HL-60 (cell line): Measurements from ENCODE around the gene MYLK4.
A peak's percentile ranks its signal among the peaks of the same experiment; 100 is the strongest.

Experiments used
- DNase-seq, 2 experiments: peaks; one replicate each; pipeline ENCODE4 v3.0.0-alpha.2; 2010 to 2020; ENCODE audit warnings: low read depth in 1 of 2, low spot score in 1 of 2
- H3K27ac ChIP-seq: fragments of 250-450 bp; sonication (Bioruptor Pico); replicated peaks from 2 replicates; pipeline ENCODE4 v1.5.1; 2020; ENCODE audit warnings: mild to moderate bottlenecking, moderate library complexity
- H3K27me3 ChIP-seq: fragments of 250-450 bp; sonication (Bioruptor Pico); 2 replicates; pipeline ENCODE4 v1.5.1; 2021; ENCODE audit warnings: mild to moderate bottlenecking, moderate library complexity; ENCODE audit not compliant: insufficient read depth, poor library complexity, severe bottlenecking
- H3K4me3 ChIP-seq: replicated peaks from 2 replicates; pipeline ENCODE4 v1.5.1; 2011; ENCODE audit warnings: mild to moderate bottlenecking, control low read depth, low read length; ENCODE audit not compliant: insufficient read depth
- CTCF ChIP-seq: IDR thresholded peaks from one replicate; pipeline ENCODE4 v1.5.1; 2011; ENCODE audit warnings: low read length, control low read depth, inconsistent platforms; ENCODE audit not compliant: insufficient read depth
- GABPA ChIP-seq: IDR thresholded peaks from 2 replicates; pipeline ENCODE4 v1.6.1; 2012; ENCODE audit warnings: low read depth
- POLR2AphosphoS5 ChIP-seq: IDR thresholded peaks from 2 replicates; pipeline ENCODE4 v1.6.1; 2012; ENCODE audit warnings: low read depth
- REST ChIP-seq: IDR thresholded peaks from 2 replicates; pipeline ENCODE4 v1.6.1; 2012; ENCODE audit warnings: low read depth; ENCODE audit not compliant: insufficient replicate concordance
- SPI1 ChIP-seq: IDR thresholded peaks from 2 replicates; pipeline ENCODE4 v1.6.1; 2012; ENCODE audit warnings: low read depth, mild to moderate bottlenecking, borderline replicate concordance

Gene MYLK4

GRCh38 chr6:2706558-2706957 lies 44.2 kb downstream of the MYLK4 start:
- Histone ChIP-seq H3K27me3 (no peaks in the 10 kb centered on the region), H3K27ac (no peak overlapping the region), H3K4me3 (no peak overlapping the region)
- TF ChIP-seq SPI1 = no peak
- DNase-seq = no peak

- no peaks in the 10 kb centered on the region for H3K27me3 ChIP-seq
- no peak for TF ChIP-seq CTCF
- no peak for TF ChIP-seq REST
- TF ChIP-seq POLR2AphosphoS5 = no peak
- no peak for TF ChIP-seq SPI1
- no peak for TF ChIP-seq GABPA
- H3K4me3 ChIP-seq = no peak overlapping the region
- no peak overlapping the region for H3K27ac ChIP-seq
- no peak for DNase-seq
These were observed 45.5 kb downstream of the MYLK4 start for GRCh38 chr6:2705256-2705655.

- no peak for DNase-seq
- no peaks in the 10 kb centered on the region for H3K27me3 ChIP-seq
- no peak for TF ChIP-seq GABPA
- no peak overlapping the region for H3K4me3 ChIP-seq
- H3K27ac ChIP-seq = no peak overlapping the region
These were observed 53.4 kb downstream of the MYLK4 start for GRCh38 chr6:2697291-2697690.

GRCh38 chr6:2695454-2696095 lies 55.1 kb downstream of the MYLK4 start:
- TF ChIP-seq SPI1 (no peak), CTCF (peak; percentile 16), POLR2AphosphoS5 (no peak), REST (no peak)
- DNase-seq = no peak

GRCh38 chr6:2693231-2693630 lies 57.5 kb downstream of the MYLK4 start:
- no peak overlapping the region for H3K4me3 ChIP-seq
- no peaks in the 10 kb centered on the region for H3K27me3 ChIP-seq
- DNase-seq = no peak
- H3K27ac ChIP-seq = no peak overlapping the region
- TF ChIP-seq CTCF = no peak
- TF ChIP-seq GABPA = no peak
- no peak for TF ChIP-seq REST

More at GRCh38 chr6:2695454-2696095, 55.1 kb downstream of the MYLK4 start:
- Histone ChIP-seq H3K4me3 (no peak overlapping the region), H3K27ac (no peak overlapping the region), H3K27me3 (no peaks in the 10 kb centered on the region)
